SK-N-SH (cell line): ENCODE results near the gene CYP4F11. TPM values are rescaled to one million over a fixed set of nuclear protein-coding genes. Genes with fewer than 3 reads are reported as not detected.

Experiments used
- CTCF ChIA-PET: fragments of 300-600, 350-600 bp; formaldehyde crosslinking; extraction: SDS; loops from one replicate; lab custom pipeline; 2021; lab: Yijun Ruan, JAX
- POLR2A ChIA-PET: fragments of 350-600 bp; sonication (Branson Sonifier 250); formaldehyde crosslinking; extraction: SDS; loops from one replicate; lab custom pipeline; 2020; ENCODE audit warnings: antibody characterized with exemption, inconsistent platforms; lab: Yijun Ruan, JAX
- DNase-seq: peaks from one replicate; pipeline ENCODE4 v3.0.0; 2012
- H2AFZ ChIP-seq: fragments of 200-600 bp; sonication (generic); 2 replicates; pipeline ENCODE4 v1.8.1; 2016; ENCODE audit warnings: antibody characterized with exemption, mild to moderate bottlenecking, low read depth
- H3F3A ChIP-seq: fragments of 200-600 bp; sonication (generic); replicated peaks from 2 replicates; pipeline ENCODE3; 2016; ENCODE audit warnings: antibody characterized with exemption, mild to moderate bottlenecking; ENCODE audit not compliant: insufficient read depth
- H3K27ac ChIP-seq, 2 experiments: fragments of 200-500 bp in 1 of 2; fragments of 200-600 bp in 1 of 2; sonication (Bioruptor generic) in 1 of 2; sonication (generic), shearing (Covaris generic) in 1 of 2; 2 replicates each; pipeline versions ENCODE4 v1.5.1 to v1.6.1; 2014 to 2016; ENCODE audit warnings: low read depth in 2 of 2, inconsistent platforms in 1 of 2, low read length in 1 of 2, mild to moderate bottlenecking in 1 of 2, mixed read lengths in 1 of 2
- H3K27me3 ChIP-seq: fragments of 200-600 bp; sonication (generic), shearing (Covaris generic); 2 replicates; pipeline ENCODE4 v1.6.1; 2016; ENCODE audit warnings: mixed run types; ENCODE audit not compliant: insufficient read depth
- H3K36me3 ChIP-seq, 2 experiments: fragments of 200-500 bp in 1 of 2; fragments of 200-600 bp in 1 of 2; sonication (Bioruptor generic) in 1 of 2; sonication (generic) in 1 of 2; replicated peaks in 1 of 2; 2 replicates each; pipeline versions ENCODE3 to v1.5.1; 2014 to 2016; ENCODE audit warnings: low read length in 1 of 2, mild to moderate bottlenecking in 1 of 2; ENCODE audit not compliant: insufficient read depth in 2 of 2, control insufficient read depth in 1 of 2
- H3K4me1 ChIP-seq, 2 experiments: fragments of 200-500 bp in 1 of 2; fragments of 200-600 bp in 1 of 2; sonication (Bioruptor generic) in 1 of 2; sonication (generic), shearing (Covaris generic) in 1 of 2; 2 replicates each; pipeline versions ENCODE4 v1.5.1 to v1.6.1; 2014 to 2016; ENCODE audit warnings: low read depth in 1 of 2, low read length in 1 of 2, mixed run types in 1 of 2; ENCODE audit not compliant: insufficient read depth in 2 of 2, control insufficient read depth in 1 of 2
- H3K4me2 ChIP-seq: fragments of 200-600 bp; sonication (generic), shearing (Covaris generic); 2 replicates; pipeline ENCODE4 v1.6.1; 2017; ENCODE audit warnings: mixed run types
- H3K4me3 ChIP-seq, 2 experiments: fragments of 200-500 bp in 1 of 2; fragments of 200-600 bp in 1 of 2; sonication (Bioruptor generic) in 1 of 2; sonication (generic), shearing (Covaris generic) in 1 of 2; 2 replicates each; pipeline versions ENCODE4 v1.5.1 to v1.8.1; 2014 to 2016; ENCODE audit warnings: low read depth in 2 of 2, inconsistent platforms in 1 of 2, low read length in 1 of 2, mild to moderate bottlenecking in 1 of 2, mixed read lengths in 1 of 2, moderate library complexity in 1 of 2
- H3K79me2 ChIP-seq: fragments of 200-600 bp; sonication (generic); 2 replicates; pipeline ENCODE4 v1.8.1; 2017; ENCODE audit warnings: mild to moderate bottlenecking; ENCODE audit not compliant: insufficient read depth
- H3K9ac ChIP-seq: fragments of 200-600 bp; sonication (generic); 2 replicates; pipeline ENCODE4 v1.6.1; 2017; ENCODE audit warnings: mixed run types
- H3K9me2 ChIP-seq: fragments of 200-600 bp; sonication (generic); 2 replicates; pipeline ENCODE4 v1.6.1; 2017; ENCODE audit warnings: mixed run types
- H3K9me3 ChIP-seq: fragments of 200-600 bp; sonication (generic); 2 replicates; pipeline ENCODE4 v1.6.1; 2017; ENCODE audit warnings: mixed run types, mild to moderate bottlenecking, moderate library complexity
- H4K20me1 ChIP-seq: fragments of 200-600 bp; sonication (generic); 2 replicates; pipeline ENCODE4 v1.6.1; 2017; ENCODE audit warnings: mild to moderate bottlenecking, mixed run types; ENCODE audit not compliant: insufficient read depth
- CHD2 ChIP-seq: fragments of 150-350 bp; IDR thresholded peaks from 2 replicates; pipeline ENCODE4 v1.6.1; 2018; ENCODE audit warnings: low read length; ENCODE audit not compliant: partially characterized antibody
- CTCF ChIP-seq: fragments of 200-600 bp; sonication (generic); IDR thresholded peaks from 2 replicates; pipeline ENCODE4 v1.6.1; 2017; ENCODE audit warnings: antibody characterized with exemption, mild to moderate bottlenecking, moderate library complexity
- EP300 ChIP-seq, 2 experiments: IDR thresholded peaks; 2 replicates each; pipeline versions ENCODE4 v1.4.0 to v1.6.1; 2012; ENCODE audit warnings: borderline replicate concordance in 1 of 2, low read depth in 1 of 2, low read length in 1 of 2
- EZH2phosphoT487 ChIP-seq: fragments of 200-600 bp; sonication (generic); IDR thresholded peaks from 2 replicates; pipeline ENCODE4 v1.6.1; 2017; ENCODE audit warnings: low read depth, mixed run types, mild to moderate bottlenecking, antibody characterized with exemption, moderate library complexity, borderline replicate concordance
- FOSL2 ChIP-seq: IDR thresholded peaks from 2 replicates; pipeline ENCODE4 v1.4.0; 2012; ENCODE audit warnings: low read depth, mild to moderate bottlenecking, moderate library complexity, borderline replicate concordance
- GATA2 ChIP-seq: sonication (generic); formaldehyde crosslinking; IDR thresholded peaks from 2 replicates; pipeline ENCODE4 v1.5.0; 2020; ENCODE audit warnings: mild to moderate bottlenecking, missing genetic modification reagents
- MXI1 ChIP-seq: IDR thresholded peaks from 2 replicates; pipeline ENCODE4 v1.6.1; 2012; ENCODE audit warnings: mild to moderate bottlenecking, low read depth, low read length, improper control_type of control experiment
- NRF1 ChIP-seq: IDR thresholded peaks from 2 replicates; pipeline ENCODE4 v1.6.1; 2012; ENCODE audit warnings: low read depth, mild to moderate bottlenecking, low read length
- POLR2AphosphoS5 ChIP-seq: IDR thresholded peaks from 2 replicates; pipeline ENCODE4 v1.6.1; 2012; ENCODE audit warnings: low read depth, low read length
- RAD21 ChIP-seq: IDR thresholded peaks from 2 replicates; pipeline ENCODE4 v1.6.1; 2012; ENCODE audit warnings: mild to moderate bottlenecking, low read length
- RXRA ChIP-seq: IDR thresholded peaks from 2 replicates; pipeline ENCODE4 v1.4.0; 2012; ENCODE audit warnings: low read depth, mild to moderate bottlenecking, borderline replicate concordance
- SMC3 ChIP-seq: IDR thresholded peaks from 2 replicates; pipeline ENCODE4 v1.6.1; 2012; ENCODE audit warnings: low read depth, low read length, improper control_type of control experiment
- TCF12 ChIP-seq: IDR thresholded peaks from 2 replicates; pipeline ENCODE4 v1.4.0; 2012
- TEAD4 ChIP-seq: IDR thresholded peaks from 2 replicates; pipeline ENCODE4 v1.4.0; 2012; ENCODE audit warnings: mild to moderate bottlenecking, borderline replicate concordance; ENCODE audit not compliant: insufficient read depth
- USF1 ChIP-seq: IDR thresholded peaks from 2 replicates; pipeline ENCODE4 v1.4.0; 2012; ENCODE audit warnings: low read depth, borderline replicate concordance
- WGBS: methylation state at CpG from one replicate; pipeline ENCODE4 v1.1.6; 2017; ENCODE audit warnings: low lambda C conversion rate; 5-methylcytosine and 5-hydroxymethylcytosine counted together
- polyA plus RNA-seq, 3 experiments: library from polyadenylated mRNA; depleted of rRNA; stranded (reverse); fragments of >200 nt; gene quantifications; 2 replicates each; pipeline ENCODE4 v1.2.3, GENCODE V29; 2012
- TF ChIP-seq, protein P1 (sequence below): IDR thresholded peaks from 2 replicates; pipeline ENCODE4; 2012
- TF ChIP-seq, protein P2 (sequence below): IDR thresholded peaks from 2 replicates; pipeline ENCODE4 v1.4.0; 2012; ENCODE audit warnings: low read depth

Gene CYP4F11
- polyA plus RNA-seq, 1 of the 3 experiments (the other 2 are of a cell fraction), result 0.23 TPM

DNA sequence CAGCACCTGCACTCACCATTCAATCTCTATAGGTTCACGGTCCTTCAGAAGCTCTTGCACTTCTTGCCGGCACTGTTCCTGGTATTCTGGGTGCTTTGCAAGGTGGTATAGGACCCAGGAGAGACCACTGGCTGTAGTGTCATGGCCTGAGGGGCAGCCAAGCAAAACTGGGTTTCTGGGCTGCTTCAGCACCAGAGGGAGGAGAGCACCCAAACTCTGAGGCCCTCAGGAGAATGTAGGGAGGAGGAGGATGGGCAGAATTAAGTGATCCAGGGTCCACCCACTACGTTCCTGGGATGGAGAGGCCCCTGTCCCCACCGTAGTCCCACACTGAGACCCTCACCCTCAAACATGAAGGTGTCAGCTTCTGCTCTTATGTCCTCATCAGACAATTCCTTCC lies 12.3 kb downstream of the CYP4F11 start:
- Histone ChIP-seq H3K9me3 (no peaks in the 10 kb centered on the region), H3K36me3 (no peaks in the 10 kb centered on the region), H3K4me3 (no peak overlapping the region), H3K9ac (no peak overlapping the region), H3K79me2 (no peaks in the 10 kb centered on the region), H3K9me2 (no peaks in the 10 kb centered on the region), H3K4me1 (no peaks in the 10 kb centered on the region), H3F3A (no peaks in the 10 kb centered on the region), H4K20me1 (no peaks in the 10 kb centered on the region), H3K27ac (no peak overlapping the region), H3K27me3 (no peaks in the 10 kb centered on the region), H3K4me2 (no peak overlapping the region), H2AFZ (no peak overlapping the region)
- TF ChIP-seq CHD2 (no peak), GATA2 (no peak), FOSL2 (no peak), USF1 (no peak)
- ChIA-PET POLR2A (no interaction called here), CTCF (no interaction called here)
- DNase-seq, result no peak
- WGBS, result 8% methylated on average over 2 of the region's 4 CpGs

DNA sequence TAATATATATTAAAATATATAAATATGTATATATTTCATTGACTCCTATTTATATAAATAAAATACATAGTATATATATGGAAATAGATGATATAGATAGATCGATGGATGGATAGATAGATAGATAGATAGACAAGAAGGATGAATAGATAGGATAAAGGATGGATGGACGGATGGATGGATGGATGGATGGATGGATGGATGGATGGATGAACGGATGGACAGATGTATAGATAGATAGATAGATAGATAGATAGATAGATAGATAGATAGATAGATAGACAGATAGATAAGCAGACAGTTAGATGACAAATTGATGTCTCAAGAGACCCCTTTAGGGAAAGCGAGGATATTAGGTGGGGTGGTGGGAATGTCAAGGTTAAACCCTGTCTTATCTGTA lies 15.1 kb downstream of the CYP4F11 start:
- no peak for DNase-seq
- no peaks in the 10 kb centered on the region for H3K9me2 ChIP-seq
- WGBS, result 16% methylated on average over 4 of the region's 4 CpGs
- H3K27ac ChIP-seq, result no peak overlapping the region
- no peaks in the 10 kb centered on the region for H3K36me3 ChIP-seq
- CTCF ChIA-PET, result no interaction called here
- no peak overlapping the region for H2AFZ ChIP-seq
- H3K79me2 ChIP-seq, result no peaks in the 10 kb centered on the region
- no peaks in the 10 kb centered on the region; the same call in 1 of the 2 replicates for H3K9me3 ChIP-seq
- no peaks in the 10 kb centered on the region for H3F3A ChIP-seq
- TF ChIP-seq SMC3 (no peak), CTCF (no peak), EP300 (IDR thresholded peaks at IDR 0.05; ENCODE audit: borderline replicate concordance in 1 of 2, low read depth in 1 of 2, low read length in 1 of 2) (no peak), USF1 (no peak), RAD21 (no peak), POLR2AphosphoS5 (no peak), RXRA (no peak), NRF1 (no peak), FOSL2 (no peak), TEAD4 (no peak), MXI1 (no peak), GATA2 (no peak), EZH2phosphoT487 (no peak), TCF12 (no peak), CHD2 (no peak)
- TF ChIP-seq, protein P1, sequence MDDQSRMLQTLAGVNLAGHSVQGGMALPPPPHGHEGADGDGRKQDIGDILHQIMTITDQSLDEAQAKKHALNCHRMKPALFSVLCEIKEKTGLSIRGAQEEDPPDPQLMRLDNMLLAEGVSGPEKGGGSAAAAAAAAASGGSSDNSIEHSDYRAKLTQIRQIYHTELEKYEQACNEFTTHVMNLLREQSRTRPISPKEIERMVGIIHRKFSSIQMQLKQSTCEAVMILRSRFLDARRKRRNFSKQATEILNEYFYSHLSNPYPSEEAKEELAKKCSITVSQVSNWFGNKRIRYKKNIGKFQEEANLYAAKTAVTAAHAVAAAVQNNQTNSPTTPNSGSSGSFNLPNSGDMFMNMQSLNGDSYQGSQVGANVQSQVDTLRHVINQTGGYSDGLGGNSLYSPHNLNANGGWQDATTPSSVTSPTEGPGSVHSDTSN, result no peak
- TF ChIP-seq, protein P2, sequence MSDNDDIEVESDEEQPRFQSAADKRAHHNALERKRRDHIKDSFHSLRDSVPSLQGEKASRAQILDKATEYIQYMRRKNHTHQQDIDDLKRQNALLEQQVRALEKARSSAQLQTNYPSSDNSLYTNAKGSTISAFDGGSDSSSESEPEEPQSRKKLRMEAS, result no peak
- no peak overlapping the region for H3K4me3 ChIP-seq
- POLR2A ChIA-PET, result no interaction called here
- no peak overlapping the region for H3K9ac ChIP-seq
- no peaks in the 10 kb centered on the region for H3K4me1 ChIP-seq
- H4K20me1 ChIP-seq, result no peaks in the 10 kb centered on the region
- H3K4me2 ChIP-seq, result no peak overlapping the region
- H3K27me3 ChIP-seq, result no peaks in the 10 kb centered on the region
